CD4-positive, alpha-beta T cell treated with Interleukin-4 for 1 hour (primary cell): ENCODE results near the gene DOCK4.

Source experiments
- DNase-seq, 2 donors: peaks; one replicate each; pipeline ENCODE4 v3.0.0-alpha.2; 2020 to 2022

DOCK4 gene

GRCh38 chr7:111990643-111991042 is 215.6 kb downstream of the DOCK4 start:
- no peak for DNase-seq

- DNase-seq: no peak
These were observed 218.3 kb downstream of the DOCK4 start for GRCh38 chr7:111987886-111988285.

- peak in 1 of 2 donors; percentile 16 for DNase-seq
These were observed 218.9 kb downstream of the DOCK4 start for GRCh38 chr7:111987115-111987826.

GRCh38 chr7:111986601-111987000 is 219.6 kb downstream of the DOCK4 start:
- DNase-seq: no peak

- no peak for DNase-seq
These were observed 220.4 kb downstream of the DOCK4 start for GRCh38 chr7:111985798-111986197.

- no peak for DNase-seq
These were observed 223.4 kb downstream of the DOCK4 start for GRCh38 chr7:111982804-111983203.

- DNase-seq: no peak
These were observed 224.1 kb downstream of the DOCK4 start for GRCh38 chr7:111982133-111982532.

- DNase-seq: no peak
These were observed 225.5 kb downstream of the DOCK4 start for GRCh38 chr7:111980725-111981124.

GRCh38 chr7:111975346-111975745 is 230.9 kb downstream of the DOCK4 start:
- no peak for DNase-seq

- DNase-seq: no peak
These were observed 245.2 kb downstream of the DOCK4 start for GRCh38 chr7:111960984-111961383.

GRCh38 chr7:111958896-111959295 is 247.3 kb downstream of the DOCK4 start:
- no peak for DNase-seq

GRCh38 chr7:111958431-111958830 is 247.8 kb downstream of the DOCK4 start:
- no peak for DNase-seq

- DNase-seq: no peak
These were observed 250.6 kb downstream of the DOCK4 start for GRCh38 chr7:111955616-111956015.

- DNase-seq: no peak
These were observed 251.5 kb downstream of the DOCK4 start for GRCh38 chr7:111954474-111955381.

GRCh38 chr7:111954056-111954455 is 252.1 kb downstream of the DOCK4 start:
- no peak for DNase-seq

GRCh38 chr7:111953611-111954010 is 252.6 kb downstream of the DOCK4 start:
- DNase-seq: no peak

- no peak for DNase-seq
These were observed 253.4 kb downstream of the DOCK4 start for GRCh38 chr7:111952783-111953182.

GRCh38 chr7:111951052-111951451 is 255.1 kb downstream of the DOCK4 start:
- no peak for DNase-seq

GRCh38 chr7:111942450-111943081 is 263.6 kb downstream of the DOCK4 start:
- DNase-seq: no peak

- no peak for DNase-seq
These were observed 269.0 kb downstream of the DOCK4 start for GRCh38 chr7:111937163-111937562.

- DNase-seq: no peak
These were observed 272.6 kb downstream of the DOCK4 start for GRCh38 chr7:111933609-111934008.

- no peak for DNase-seq
These were observed 274.2 kb downstream of the DOCK4 start for GRCh38 chr7:111931958-111932357.

GRCh38 chr7:111931016-111931517 is 275.1 kb downstream of the DOCK4 start:
- no peak for DNase-seq
